Ureter (tissue), 1 donor: Measurements from ENCODE around the gene THAP3. TPM values are rescaled to one million over a fixed set of nuclear protein-coding genes. Genes with fewer than 3 reads are reported as not detected.
A peak's percentile ranks its signal among the peaks of the same experiment; 100 is the strongest.
"Not testable (repeated sequence)": the region's sequence is repeated elsewhere in the genome, so short reads cannot be mapped to it uniquely, and the experiment has no call there.

ENCODE experiments used
- DNase-seq: peaks from one replicate; pipeline ENCODE4 v3.0.0-alpha.2; 2020; ENCODE audit warnings: low spot score
- total RNA-seq: library from RNA; stranded (reverse); gene quantifications from one replicate; pipeline ENCODE4 v1.2.4, GENCODE V29; 2023
- donor health status: DM: yes; HTN: yes; CAD: no.

The THAP3 gene
- total RNA-seq, 1 donor from 2014 or later = 11.7 TPM

DNA sequence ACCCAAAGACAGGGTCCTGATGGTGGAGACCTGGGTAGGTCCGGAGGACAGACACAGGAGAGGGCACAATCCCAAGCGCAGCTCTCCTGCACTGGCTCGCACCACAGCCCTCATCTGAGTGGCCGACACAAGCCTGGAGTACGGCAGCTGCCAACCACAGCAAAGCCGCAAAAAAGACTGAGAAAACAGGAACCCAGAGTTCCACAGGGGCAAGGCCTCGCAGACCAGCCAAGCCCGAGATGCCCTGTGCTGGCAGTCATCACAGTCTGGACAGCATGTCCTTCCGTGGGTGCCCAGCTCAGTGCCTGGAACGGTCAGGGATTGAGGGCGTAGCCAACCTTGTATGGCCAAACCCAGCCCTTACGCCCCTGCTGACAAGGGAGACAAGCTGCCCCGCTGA is 33.4 kb upstream of the THAP3 start:
- no peak for DNase-seq

GRCh38 chr1:6591644-6592043 is 33.0 kb upstream of the THAP3 start:
- DNase-seq = no peak

DNA sequence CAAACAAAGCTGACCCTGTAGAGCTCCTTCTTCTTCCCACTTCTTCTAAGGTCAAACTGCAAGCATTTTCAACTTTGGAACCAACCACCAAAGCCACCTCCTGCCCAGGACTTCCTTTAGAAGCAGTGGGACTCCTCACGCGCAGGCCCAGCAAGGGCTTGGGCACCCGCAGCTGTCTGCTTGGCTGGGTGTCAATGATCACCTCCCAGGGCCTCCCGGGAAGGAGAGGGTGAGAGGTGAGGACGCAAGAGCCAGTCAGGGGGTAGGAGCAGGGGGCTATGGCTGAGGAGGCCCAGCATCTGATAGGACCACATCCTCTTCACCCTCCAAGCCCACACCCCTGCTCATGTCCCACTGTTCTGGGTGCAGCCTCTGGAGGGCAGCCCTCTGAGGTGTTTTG is 32.2 kb upstream of the THAP3 start:
- no peak for DNase-seq

DNA sequence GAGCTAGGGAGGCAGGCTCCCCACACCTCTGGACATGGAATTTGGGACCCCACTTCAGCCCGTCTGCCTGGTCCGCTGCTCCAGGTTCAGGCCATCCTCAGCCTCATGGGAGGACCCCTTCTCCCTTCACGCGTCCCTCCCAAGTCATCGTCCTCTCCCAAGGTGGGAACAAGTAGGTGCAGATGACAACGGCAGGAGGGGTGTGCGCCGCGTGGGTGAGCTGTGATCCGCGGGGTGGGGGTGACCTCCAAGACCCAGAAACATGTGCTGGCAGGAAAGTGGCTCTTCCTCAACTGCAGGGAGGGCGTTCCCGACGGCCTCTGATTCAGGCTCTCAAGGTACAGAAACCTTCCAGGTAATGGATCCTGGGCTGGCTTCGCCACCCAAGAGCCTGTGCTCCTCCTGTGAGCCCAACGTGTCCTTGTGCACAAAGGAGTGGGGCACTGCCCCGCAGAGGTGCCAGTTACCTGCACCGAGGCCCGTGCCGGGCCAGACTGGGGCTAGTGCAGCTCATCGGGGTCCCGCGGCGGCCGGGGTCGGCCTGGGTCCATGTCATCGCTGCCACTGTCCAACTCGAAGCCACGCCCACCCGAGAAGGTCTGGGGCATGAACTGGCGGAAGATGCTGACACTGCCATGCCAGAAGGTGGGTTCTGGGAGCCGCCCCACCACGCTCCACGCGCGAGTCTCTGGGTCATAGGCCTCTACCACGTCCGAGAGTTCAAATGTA is 31.6 kb upstream of the THAP3 start:
- DNase-seq = no peak

GRCh38 chr1:6593810-6594209 is 30.9 kb upstream of the THAP3 start:
- DNase-seq = no peak

DNA sequence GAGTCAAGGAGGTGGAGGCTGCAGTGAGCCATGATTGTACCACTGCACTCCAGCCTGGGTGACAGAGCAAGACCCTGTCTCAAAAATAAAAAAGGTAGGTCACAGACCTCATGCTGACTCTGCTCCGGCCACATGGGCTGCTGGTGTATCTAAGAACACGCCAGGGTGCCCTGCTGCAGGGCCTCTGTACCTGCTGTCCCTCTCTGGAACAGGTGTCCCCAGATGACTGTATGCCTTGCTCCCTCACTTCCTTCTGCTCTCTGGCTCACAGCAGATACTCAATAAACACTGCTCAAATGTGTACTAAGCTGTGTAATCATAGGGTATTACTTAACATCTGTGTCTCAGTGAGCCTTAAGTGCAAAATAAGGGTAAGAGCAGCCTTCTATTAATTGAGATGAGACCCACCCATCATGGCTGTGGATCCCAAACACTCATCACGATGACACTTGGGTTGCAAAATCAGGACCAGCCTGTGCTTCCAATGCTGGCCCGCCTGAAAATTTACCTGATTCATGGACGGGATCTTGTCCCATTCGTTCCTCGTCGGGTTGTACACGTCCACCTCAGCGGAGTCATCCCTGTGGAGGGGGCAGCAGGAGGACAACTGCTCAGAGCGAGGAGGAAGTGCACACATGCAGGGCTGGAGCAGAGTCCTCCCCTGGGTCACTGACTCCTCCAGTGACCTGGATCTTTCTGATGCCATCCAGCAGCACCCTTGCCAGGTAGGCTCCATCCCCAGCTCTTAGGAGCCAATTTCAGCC is 29.5 kb upstream of the THAP3 start:
- no peak for DNase-seq

GRCh38 chr1:6596351-6596750 is 28.3 kb upstream of the THAP3 start:
- DNase-seq = no peak

- no peak for DNase-seq
Measured at GRCh38 chr1:6596886-6597776, 27.5 kb upstream of the THAP3 start.

DNA sequence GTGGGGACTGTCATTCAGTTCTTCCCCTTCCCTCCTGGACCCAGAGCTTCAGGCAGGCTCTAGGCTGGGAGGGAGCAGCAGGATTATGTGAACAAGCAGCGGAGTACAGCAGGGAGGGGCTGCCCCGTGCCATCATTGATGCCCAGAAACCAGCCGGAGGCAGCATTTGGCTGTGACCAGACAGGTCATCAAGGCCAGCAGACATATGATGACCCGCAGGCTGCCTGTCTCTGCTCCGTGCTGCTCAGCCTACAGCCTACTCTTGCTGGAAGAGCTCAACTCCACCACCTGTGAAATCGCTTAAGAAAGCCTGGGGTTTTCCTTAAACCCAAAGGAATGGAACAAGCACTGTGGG is 26.9 kb upstream of the THAP3 start:
- no peak for DNase-seq

DNA sequence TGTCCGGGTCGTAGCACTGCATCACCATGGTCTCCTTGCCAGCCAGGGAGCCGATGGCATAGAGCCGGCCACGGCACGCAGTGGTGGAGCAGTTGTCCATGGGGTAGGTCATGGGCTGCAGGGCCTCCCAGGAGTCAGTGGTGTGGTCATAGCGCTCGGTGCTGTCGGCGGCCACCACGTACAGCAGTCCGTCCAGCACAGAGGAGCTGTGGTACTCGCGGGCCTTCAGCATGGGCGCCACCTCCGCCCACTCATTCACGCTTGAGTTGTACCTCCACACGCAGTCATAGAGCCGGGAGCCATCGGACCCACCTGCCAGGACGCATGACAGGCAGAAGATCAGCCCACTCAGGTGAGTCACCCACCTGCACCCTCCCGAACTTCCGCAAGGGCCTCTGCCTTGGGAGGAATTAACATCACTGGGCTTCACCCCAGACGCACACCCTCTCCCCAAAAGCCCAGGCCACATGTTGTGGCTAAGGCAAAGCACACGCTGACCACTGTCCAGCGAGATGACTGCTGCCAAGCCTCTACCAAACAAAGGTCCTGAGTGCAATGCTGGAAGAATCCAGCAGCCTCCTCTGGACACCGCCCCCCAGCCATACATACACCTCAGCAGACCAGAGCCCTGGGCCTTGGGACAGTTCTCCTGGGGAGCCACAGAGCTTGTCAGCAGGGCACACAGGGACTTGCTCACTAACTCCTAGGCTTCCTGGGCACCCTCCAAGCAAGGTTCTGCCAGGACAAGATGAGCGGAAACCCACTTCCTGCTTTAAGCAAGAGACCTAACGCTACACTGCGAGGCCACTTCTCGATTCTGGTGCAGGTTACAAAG is 25.3 kb upstream of the THAP3 start:
- no peak for DNase-seq

- DNase-seq = not testable (repeated sequence)
Measured at GRCh38 chr1:6599991-6600390, 24.7 kb upstream of the THAP3 start.

- no peak for DNase-seq
Measured at GRCh38 chr1:6600410-6601048, 24.1 kb upstream of the THAP3 start.

- DNase-seq = peak; percentile 87
Measured at GRCh38 chr1:6601049-6601922, 23.4 kb upstream of the THAP3 start.

DNA sequence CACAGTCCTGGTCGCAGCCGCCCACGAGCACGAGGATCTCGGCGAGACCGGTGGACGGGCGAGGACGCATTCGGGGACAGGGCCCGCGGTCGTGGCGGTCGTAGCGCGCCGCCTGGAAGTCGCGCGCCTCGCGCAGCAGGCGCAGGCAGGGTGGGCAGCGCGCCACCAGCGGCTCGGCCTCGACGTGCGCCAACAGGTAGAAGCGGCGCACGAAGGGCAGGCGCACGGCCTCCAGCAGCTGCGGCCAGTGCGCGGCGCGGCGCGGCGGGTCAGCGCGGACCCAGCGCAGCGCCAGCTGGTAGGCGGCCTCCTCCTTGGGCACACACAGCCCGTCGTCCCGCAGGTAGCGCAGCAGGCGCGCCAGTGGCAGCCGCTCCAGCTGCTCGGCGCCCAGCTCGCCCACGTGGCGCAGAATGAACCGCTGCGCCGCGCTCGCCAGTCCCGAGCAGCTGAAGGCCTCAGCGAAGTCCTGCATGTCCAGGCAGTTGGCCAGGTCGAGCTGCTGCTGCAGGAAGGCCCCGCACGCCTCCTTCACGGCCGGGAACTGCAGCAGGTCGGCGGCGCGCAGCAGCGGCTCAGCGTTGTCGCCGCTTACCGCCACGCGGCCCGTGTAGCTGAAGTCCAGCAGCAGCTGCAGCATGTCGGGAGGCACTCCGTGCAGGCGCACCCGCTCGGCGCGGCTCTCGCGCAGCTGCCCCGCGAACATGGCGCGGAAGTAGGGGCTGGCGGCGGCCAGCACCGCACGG is 22.6 kb upstream of the THAP3 start:
- DNase-seq = no peak

GRCh38 chr1:6602669-6603237 is 21.9 kb upstream of the THAP3 start, which contains the start of gene KLHL21:
Gene KLHL21 (minus strand): TSS chr1:6602869. CDS start chr1:6602817, 52 bp downstream.
- peak; percentile 92 for DNase-seq

DNA sequence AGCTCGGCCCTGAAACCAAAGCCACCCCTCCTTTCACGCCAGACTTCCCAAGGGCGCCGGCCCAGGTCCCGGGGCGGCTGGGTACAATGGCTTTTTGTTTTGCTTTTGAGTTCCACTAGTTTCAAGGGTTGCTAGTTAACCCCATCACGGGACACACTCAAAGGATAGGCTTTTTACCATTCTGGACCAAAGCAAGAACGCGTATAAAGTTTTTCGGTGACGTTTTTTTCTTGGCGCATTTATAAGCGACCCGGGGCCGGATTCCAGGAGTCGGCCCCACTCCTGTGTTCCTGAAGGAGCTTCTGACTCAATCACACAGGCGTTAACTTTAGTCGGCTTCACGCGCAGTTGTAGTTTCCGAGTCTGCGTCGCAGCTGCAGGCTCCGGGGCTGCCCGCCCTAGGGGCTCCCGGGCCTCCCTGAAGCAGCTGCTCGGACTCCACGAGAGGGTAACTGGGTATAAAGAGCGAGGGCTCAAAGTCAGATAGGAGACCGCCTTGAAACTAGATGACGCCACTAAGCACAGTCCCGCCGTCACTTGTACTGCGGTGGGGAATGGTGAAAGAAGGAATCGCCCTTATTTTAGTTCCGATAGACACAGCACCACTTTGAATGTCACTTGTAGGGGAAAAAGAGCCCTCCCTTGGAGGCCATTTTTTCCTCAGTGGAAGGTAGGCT is 21.3 kb upstream of the THAP3 start:
- no peak for DNase-seq

DNA sequence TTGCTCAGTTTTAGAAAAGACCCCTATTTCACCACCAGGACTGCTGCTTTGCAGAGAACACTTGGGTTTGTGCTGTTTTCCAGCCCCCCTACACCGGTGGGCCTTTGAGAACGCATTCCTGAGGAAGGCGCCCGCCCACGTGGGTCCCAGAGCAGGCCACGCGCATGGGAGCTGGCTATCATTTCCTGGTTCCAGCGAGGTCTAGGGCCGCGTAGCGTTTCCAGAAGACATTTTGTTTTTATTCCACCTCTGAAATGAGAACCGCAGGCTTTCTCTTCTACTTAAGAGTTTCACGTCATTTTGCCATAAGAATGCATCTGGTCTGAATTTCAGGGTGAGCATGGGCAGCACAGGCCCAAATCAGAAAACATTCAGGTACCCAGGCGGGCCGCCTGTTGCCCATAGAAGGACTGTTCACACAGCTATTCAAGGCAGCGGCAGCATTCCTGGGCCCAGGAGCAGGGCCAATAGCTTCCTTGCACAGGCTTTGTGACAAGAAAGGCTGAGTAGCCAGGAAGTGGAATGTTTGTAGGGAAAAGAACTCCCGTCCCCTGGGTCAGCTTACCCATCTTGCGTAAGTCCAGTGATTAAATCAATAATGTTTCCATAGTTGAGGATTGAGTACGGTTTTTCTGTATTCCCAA is 20.6 kb upstream of the THAP3 start:
- peak; percentile 81 for DNase-seq
